NCI-H128 (cell line): ENCODE data around the gene NDUFC2.
"Not testable (repeated sequence)": the region's sequence is repeated elsewhere in the genome, so short reads cannot be mapped to it uniquely, and the experiment has no call there.

Source experiments
- DNase-seq: peaks from one replicate; lab custom pipeline; 2025; ENCODE audit not compliant: unreplicated experiment; lab: John Stamatoyannopoulos, UW

NDUFC2 gene

GRCh38 chr11:78079232-78080083 lies at the start of gene NDUFC2:
TSS of gene NDUFC2 (minus strand) at chr11:78079862. CDS start at chr11:78079744, 118 bp downstream.
- DNase-seq, result peak; percentile 84

DNA sequence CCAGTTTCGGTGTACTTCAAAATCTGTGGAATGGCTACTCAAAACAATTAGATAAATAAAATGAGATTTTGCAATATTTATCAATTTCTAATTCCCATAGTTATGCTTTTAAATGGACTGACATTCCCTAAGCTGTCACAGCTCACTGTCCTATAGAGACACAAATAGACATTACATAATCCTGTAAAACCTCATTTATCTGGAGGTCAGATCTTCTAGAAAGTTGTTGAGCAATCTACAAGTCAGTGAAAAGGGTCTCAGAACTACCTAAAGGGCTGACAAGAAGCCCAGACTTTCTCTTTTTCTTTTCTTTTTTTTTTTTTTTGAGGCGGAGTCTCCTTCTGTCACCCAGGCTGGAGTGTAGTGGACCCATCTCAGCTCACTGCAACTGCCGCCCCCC lies 47.7 kb upstream of the NDUFC2 start:
- no peak for DNase-seq

- DNase-seq, result no peak
Measured at GRCh38 chr11:78112582-78113275, 33.1 kb upstream of the NDUFC2 start.

- no peak for DNase-seq
Measured at GRCh38 chr11:78111298-78111697, 31.6 kb upstream of the NDUFC2 start.

GRCh38 chr11:78110830-78111229 lies 31.2 kb upstream of the NDUFC2 start:
- DNase-seq, result no peak

DNA sequence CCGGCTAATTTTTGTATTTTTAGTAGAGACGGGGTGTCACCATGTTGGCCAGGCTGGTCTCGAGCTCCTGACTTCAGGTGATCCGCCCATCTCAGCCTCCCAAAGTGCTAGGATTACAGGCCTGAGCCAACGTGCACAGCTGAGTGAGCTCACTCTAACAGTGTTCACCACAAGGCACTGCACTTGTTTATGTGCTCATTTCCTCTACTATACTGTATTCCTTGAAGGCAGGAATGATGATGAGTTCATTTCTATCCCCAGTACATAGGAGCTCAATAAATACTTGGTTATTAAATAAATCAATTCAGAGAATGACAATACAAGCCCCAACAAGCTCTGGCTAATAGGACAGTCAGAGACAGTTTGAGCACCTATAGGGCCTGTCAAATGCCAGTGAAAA lies 30.7 kb upstream of the NDUFC2 start:
- DNase-seq, result no peak

- no peak for DNase-seq
Measured at GRCh38 chr11:78109081-78110015, 29.7 kb upstream of the NDUFC2 start.

- DNase-seq, result peak; percentile 59
Measured at GRCh38 chr11:78100676-78101472, 21.2 kb upstream of the NDUFC2 start.

DNA sequence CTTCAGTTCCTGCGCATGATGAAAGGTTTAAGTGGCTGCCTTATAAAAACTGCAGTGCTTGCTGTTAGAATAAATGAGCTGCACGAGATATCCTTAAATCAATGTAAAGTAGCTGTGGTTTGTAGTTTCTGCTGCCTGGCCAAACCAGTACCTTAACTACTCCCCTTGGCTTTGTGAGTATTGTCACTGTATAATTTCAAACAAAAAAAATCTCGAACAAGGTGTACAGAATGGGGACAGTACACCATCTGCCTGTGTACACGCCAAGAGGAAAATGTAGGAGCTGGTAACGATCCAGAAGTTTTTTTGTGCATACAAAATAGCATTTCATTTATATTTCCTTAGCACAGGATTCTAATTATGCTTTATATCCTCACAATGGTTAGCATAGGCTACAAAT lies 20.6 kb upstream of the NDUFC2 start:
- DNase-seq, result peak; percentile 69

DNA sequence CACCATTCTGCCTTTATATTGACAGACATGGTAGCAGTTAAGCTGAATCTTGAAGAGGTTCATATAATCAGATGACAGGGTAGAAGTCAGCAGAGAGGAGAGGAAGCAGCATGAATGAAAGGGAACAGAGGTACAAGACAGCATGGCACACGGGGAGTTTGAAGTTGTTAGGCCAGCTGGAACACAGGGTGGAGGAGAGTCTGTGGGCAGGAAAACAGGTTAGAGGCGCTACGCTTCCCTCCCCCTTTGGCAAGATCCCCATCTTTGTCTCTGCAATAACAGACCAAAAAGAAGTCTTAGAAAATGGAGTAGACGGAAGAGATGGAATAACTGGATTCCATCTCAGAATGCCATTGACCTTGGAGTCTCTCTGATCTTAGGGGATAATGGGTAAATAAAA lies 20.0 kb upstream of the NDUFC2 start:
- DNase-seq, result peak; percentile 57

GRCh38 chr11:78097666-78098385 lies 18.2 kb upstream of the NDUFC2 start:
- DNase-seq, result no peak

GRCh38 chr11:78094250-78094649 lies 14.6 kb upstream of the NDUFC2 start:
- DNase-seq, result no peak

GRCh38 chr11:78086521-78087074 lies 6.9 kb upstream of the NDUFC2 start:
- DNase-seq, result not testable (repeated sequence)

- DNase-seq, result peak; percentile 17
Measured at GRCh38 chr11:78085972-78086371, 6.3 kb upstream of the NDUFC2 start.

DNA sequence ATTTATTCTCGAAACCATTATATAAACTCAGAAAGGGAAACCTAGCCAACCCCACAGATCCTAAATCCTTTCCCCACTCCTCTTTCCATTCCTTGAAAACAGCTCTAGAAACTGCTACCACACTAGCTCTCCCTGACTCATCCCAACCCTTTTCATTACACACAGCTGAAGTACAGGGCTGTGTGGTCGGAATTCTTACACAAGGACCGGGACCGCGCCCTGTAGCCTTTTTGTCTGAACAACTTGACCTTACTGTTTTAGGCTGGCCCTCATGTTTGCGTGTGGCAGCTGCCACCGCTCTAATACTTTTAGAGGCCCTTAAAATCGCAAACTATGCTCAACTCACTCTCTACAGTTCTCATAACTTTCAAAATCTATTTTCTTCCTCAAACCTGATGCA lies 4.8 kb upstream of the NDUFC2 start:
- DNase-seq, result not testable (repeated sequence)

GRCh38 chr11:78083021-78083420 lies 3.4 kb upstream of the NDUFC2 start:
- DNase-seq, result no peak

DNA sequence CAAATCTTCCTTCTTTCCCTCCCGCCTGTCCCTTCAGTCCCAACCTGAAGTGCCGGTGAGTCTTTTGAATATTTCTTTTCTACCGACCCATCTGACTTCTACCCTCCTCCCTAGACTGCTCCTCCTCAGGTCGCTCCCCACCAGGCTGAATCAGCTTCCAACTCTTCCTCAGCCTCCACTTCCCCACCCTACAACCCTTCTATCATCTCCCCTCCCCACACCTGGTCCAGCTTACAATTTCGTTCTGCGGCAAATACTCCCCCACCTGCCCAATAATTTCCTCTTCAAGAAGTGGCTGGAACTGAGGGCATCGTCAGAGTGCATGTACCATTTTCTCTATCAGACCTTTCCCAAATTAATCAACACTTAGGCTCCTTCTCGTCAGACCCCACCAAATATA lies 2.5 kb upstream of the NDUFC2 start:
- DNase-seq, result no peak

DNA sequence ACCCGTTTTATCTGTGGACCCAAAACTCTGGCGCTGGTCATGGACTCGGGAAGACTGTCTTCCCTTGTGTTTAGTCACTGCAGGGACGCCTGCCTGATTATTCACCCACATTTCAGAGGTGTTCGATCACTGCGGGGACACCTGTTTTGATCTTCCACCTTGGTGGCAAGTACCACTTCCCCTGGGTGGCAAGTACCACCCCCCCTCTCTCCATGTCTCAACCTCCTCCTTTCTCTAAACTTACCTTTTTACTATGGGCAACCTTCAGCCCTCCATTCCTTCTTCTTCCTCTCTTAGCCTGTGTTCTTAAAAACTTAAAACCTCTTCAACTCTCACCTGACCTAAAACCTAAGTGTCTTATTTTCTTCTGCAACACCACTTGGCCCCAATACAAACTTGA lies 1.9 kb upstream of the NDUFC2 start:
- DNase-seq, result no peak

- no peak for DNase-seq
Measured at GRCh38 chr11:78080818-78081495, 1.3 kb upstream of the NDUFC2 start.
